Fibroblast of the aortic adventitia (primary cell): ENCODE data around the gene TNS3. TPM values are rescaled to one million over a fixed set of nuclear protein-coding genes. Genes with fewer than 3 reads are reported as not detected.

Source experiments
- DNase-seq: peaks from one replicate; pipeline ENCODE4 v3.0.0-alpha.2; 2010; ENCODE audit warnings: low read depth
- H3K4me3 ChIP-seq: 2 replicates; pipeline ENCODE4 v1.5.1; 2011; ENCODE audit warnings: low read depth, mild to moderate bottlenecking, control low read depth, low read length, moderate library complexity
- CTCF ChIP-seq: IDR thresholded peaks from 2 replicates; pipeline ENCODE4 v1.5.1; 2011; ENCODE audit warnings: mild to moderate bottlenecking, low read length, control low read depth, inconsistent platforms; ENCODE audit not compliant: insufficient read depth
- total RNA-seq: library from RNA; depleted of rRNA; stranded (reverse); fragments of >200 nt; gene quantifications from 2 replicates; pipeline ENCODE4 v1.2.3, GENCODE V29; 2012; ENCODE audit warnings: low replicate concordance

Gene TNS3
- total RNA-seq, 1 donor, result 28.3 TPM

GRCh38 chr7:47361236-47361635, 220.7 kb downstream of the TNS3 start:
- no peak for TF ChIP-seq CTCF
- no peak for DNase-seq

GRCh38 chr7:47360301-47360900, 221.5 kb downstream of the TNS3 start:
- TF ChIP-seq CTCF, result no peak
- no peak overlapping the region for H3K4me3 ChIP-seq
- DNase-seq, result no peak

More at GRCh38 chr7:47361236-47361635, 220.7 kb downstream of the TNS3 start:
- H3K4me3 ChIP-seq, result no peak overlapping the region

GRCh38 chr7:47358944-47359588, 222.8 kb downstream of the TNS3 start:
- H3K4me3 ChIP-seq, result no peak overlapping the region
- no peak for DNase-seq
- TF ChIP-seq CTCF, result no peak

- TF ChIP-seq CTCF, result no peak
- DNase-seq, result no peak
- no peak overlapping the region for H3K4me3 ChIP-seq
Observed at GRCh38 chr7:47358357-47358756, 223.6 kb downstream of the TNS3 start.

GRCh38 chr7:47357863-47358262, 224.0 kb downstream of the TNS3 start:
- no peak for TF ChIP-seq CTCF
- H3K4me3 ChIP-seq, result no peak overlapping the region
- DNase-seq, result no peak

- DNase-seq, result no peak
- no peak overlapping the region for H3K4me3 ChIP-seq
- no peak for TF ChIP-seq CTCF
Observed at GRCh38 chr7:47357361-47357760, 224.6 kb downstream of the TNS3 start.

GRCh38 chr7:47356261-47356660, 225.7 kb downstream of the TNS3 start:
- no peak for TF ChIP-seq CTCF
- no peak overlapping the region for H3K4me3 ChIP-seq
- no peak for DNase-seq
